ENCODE measurements around the gene ATP8A2.

The ATP8A2 gene

GRCh38 chr13:25927363-25927762 lies 555.6 kb downstream of the ATP8A2 start:
- TF ChIP-seq ZFX (IDR thresholded peaks at IDR 0.05; ENCODE audit: borderline replicate concordance) (no peak), CTCF (IDR thresholded peaks at IDR 0.05) (no peak)
- H3K27ac ChIP-seq: no peak overlapping the region

- no peak overlapping the region for H3K27ac ChIP-seq
- TF ChIP-seq CTCF (IDR thresholded peaks at IDR 0.05) (no peak), ZFX (IDR thresholded peaks at IDR 0.05; ENCODE audit: borderline replicate concordance) (no peak)
Observed at GRCh38 chr13:25927932-25928331, 556.2 kb downstream of the ATP8A2 start.

GRCh38 chr13:25928941-25929505 lies 557.2 kb downstream of the ATP8A2 start:
- no peak overlapping the region for H3K27ac ChIP-seq
- TF ChIP-seq CTCF (IDR thresholded peaks at IDR 0.05) (no peak), ZFX (IDR thresholded peaks at IDR 0.05; ENCODE audit: borderline replicate concordance) (no peak)

- TF ChIP-seq CTCF (IDR thresholded peaks at IDR 0.05) (no peak), ZFX (IDR thresholded peaks at IDR 0.05; ENCODE audit: borderline replicate concordance) (no peak)
- H3K27ac ChIP-seq: no peak overlapping the region
Observed at GRCh38 chr13:25929816-25930215, 558.0 kb downstream of the ATP8A2 start.

GRCh38 chr13:25930653-25931052 lies 558.9 kb downstream of the ATP8A2 start:
- TF ChIP-seq CTCF (IDR thresholded peaks at IDR 0.05): no peak
- no peak for TF ChIP-seq ZFX (IDR thresholded peaks at IDR 0.05; ENCODE audit: borderline replicate concordance)
- no peak overlapping the region for H3K27ac ChIP-seq

- TF ChIP-seq ZFX (IDR thresholded peaks at IDR 0.05; ENCODE audit: borderline replicate concordance) (no peak), CTCF (IDR thresholded peaks at IDR 0.05) (no peak)
- no peak overlapping the region for H3K27ac ChIP-seq
Observed at GRCh38 chr13:25932365-25932764, 560.6 kb downstream of the ATP8A2 start.

- no peak for TF ChIP-seq ZFX (IDR thresholded peaks at IDR 0.05; ENCODE audit: borderline replicate concordance)
- no peak for TF ChIP-seq CTCF (IDR thresholded peaks at IDR 0.05)
Observed at GRCh38 chr13:25933520-25933919, 561.7 kb downstream of the ATP8A2 start.

More at GRCh38 chr13:25933520-25933919, 561.7 kb downstream of the ATP8A2 start:
- no peak overlapping the region for H3K27ac ChIP-seq

Data from 22Rv1 (cell line).